ENCODE measurements around the gene PRKCZ.

The PRKCZ gene

DNA sequence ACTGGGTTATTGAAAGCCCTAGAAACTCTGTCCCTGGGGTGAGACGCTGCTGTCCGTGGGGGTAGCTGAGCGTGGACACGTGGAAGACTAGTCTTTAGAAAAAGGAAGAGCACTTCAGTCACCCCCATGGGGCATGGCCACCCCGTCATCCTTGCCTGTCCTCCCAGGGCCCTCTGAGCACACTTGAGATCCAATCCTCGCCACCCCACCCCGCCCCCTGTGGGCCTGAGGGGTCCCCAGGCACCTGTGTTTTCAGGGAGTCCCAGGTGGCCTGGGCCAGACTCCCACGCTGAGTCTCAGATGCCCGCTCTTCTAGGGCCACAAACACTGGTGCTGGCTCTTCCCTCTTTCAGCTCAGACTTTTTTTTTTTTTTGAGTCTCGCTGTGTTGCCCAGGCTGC is 2.5 kb downstream of the PRKCZ start:
- no peak for DNase-seq (ENCODE audit: low read depth)
- TF ChIP-seq CTCF (conservative IDR thresholded peaks at IDR 0.05; ENCODE audit: low read depth, low read length): no peak
- no peak overlapping the region for H3K4me3 ChIP-seq (ENCODE audit: low read depth, low read length)

DNA sequence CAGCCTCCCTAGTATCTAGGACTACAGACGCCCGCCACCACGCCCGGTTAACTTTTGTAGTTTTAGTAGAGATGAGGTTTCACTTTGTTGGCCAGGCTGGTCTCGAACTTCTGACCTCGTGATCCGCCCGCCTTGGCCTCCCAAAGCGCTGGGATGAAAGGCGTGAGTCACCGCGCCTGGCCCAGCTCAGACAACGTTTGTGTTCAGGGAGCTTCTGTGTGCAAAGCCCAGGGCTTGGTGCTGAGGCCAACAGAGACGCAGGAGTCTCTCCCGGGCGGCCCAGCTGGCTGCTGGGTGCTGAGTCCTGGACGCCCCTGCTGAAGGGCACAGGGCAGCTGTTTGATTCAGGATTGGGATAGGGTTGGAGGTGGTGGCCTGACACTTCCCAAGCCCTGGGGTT is 3.0 kb downstream of the PRKCZ start:
- H3K4me3 ChIP-seq (ENCODE audit: low read depth, low read length): no peak overlapping the region

GRCh38 chr1:2053784-2054376 is 3.7 kb downstream of the PRKCZ start:
- no peak overlapping the region for H3K4me3 ChIP-seq (ENCODE audit: low read depth, low read length)
- no peak for DNase-seq (ENCODE audit: low read depth)
- TF ChIP-seq CTCF (conservative IDR thresholded peaks at IDR 0.05; ENCODE audit: low read depth, low read length): no peak

More for the DNA sequence above, 3.0 kb downstream of the PRKCZ start:
- TF ChIP-seq CTCF (conservative IDR thresholded peaks at IDR 0.05; ENCODE audit: low read depth, low read length): no peak
- no peak for DNase-seq (ENCODE audit: low read depth)

- DNase-seq (ENCODE audit: low read depth): no peak
- H3K4me3 ChIP-seq (ENCODE audit: low read depth, low read length): no peak overlapping the region
- TF ChIP-seq CTCF (conservative IDR thresholded peaks at IDR 0.05; ENCODE audit: low read depth, low read length): no peak
These were observed 4.3 kb downstream of the PRKCZ start for GRCh38 chr1:2054560-2054959.

DNA sequence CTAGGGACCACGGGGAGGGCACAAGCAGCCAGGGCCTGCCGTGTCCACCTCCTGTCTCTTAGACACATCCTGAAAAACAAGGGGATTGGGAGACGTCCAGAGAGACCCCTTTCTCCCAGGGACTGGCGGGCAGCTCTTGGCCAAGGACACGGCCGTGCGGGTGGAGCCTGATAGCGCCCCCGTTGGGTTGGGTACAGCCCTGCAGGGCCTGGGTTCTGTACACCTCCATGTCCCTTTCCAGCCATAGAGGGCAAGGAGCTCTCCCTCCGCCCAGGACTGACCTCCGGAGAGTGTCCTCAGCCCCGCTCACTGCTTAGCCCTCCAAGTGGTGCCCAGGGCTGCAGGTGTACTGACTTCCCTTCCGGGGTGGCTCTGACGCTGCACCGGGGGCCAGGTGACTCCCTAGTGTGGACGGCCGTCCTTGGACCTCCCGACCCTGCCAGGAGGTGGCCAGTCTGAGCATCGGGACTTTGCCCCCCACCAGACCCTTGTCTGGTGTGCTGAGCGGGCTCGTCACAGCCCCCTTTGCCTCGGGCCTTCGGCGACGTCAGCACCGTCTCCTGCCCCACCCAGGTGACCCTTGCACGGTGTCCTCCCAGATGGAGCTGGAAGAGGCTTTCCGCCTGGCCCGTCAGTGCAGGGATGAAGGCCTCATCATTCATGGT is 5.8 kb downstream of the PRKCZ start:
- TF ChIP-seq CTCF (conservative IDR thresholded peaks at IDR 0.05; ENCODE audit: low read depth, low read length): no peak
- no peak for DNase-seq (ENCODE audit: low read depth)
- H3K4me3 ChIP-seq (ENCODE audit: low read depth, low read length): no peak overlapping the region

DNA sequence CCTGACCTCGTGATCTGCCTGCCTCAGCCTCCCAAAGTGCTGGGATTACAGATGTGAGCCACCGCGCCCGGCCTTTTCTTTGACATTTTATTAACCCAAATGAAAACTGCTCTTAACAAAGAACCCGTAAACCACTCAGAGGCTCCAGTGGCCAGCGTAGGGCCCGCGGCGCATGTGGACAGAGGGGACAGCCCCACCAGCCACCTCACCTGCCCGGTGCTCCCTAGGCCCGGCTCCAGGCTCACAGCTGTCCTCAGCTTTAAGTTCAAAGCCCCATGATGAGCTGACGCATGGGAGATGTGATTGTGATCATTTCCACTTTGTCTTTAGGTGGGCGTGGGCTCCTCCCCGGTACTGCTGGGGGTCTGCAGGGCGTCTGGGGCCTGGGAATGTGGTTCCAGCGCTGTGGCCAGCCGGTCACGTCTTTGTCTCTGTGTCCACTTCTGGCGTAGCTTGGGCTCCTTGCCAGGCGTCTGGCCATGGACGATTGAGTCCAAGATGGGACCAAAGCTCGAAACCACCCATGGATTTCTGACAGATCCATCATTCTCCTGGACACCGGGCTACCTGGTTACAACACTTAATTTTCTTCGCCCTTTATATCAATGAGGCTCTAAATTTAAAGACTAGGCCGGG is 6.9 kb downstream of the PRKCZ start:
- H3K4me3 ChIP-seq (ENCODE audit: low read depth, low read length): no peak overlapping the region
- DNase-seq (ENCODE audit: low read depth): no peak
- TF ChIP-seq CTCF (conservative IDR thresholded peaks at IDR 0.05; ENCODE audit: low read depth, low read length): no peak

Data from choroid plexus epithelial cell (primary cell).